ENCODE results near the gene MTHFD2. TPM values are rescaled to one million over a fixed set of nuclear protein-coding genes. Genes with fewer than 3 reads are reported as not detected.

MTHFD2 gene
- total and polyA plus RNA-seq, 2 of the 8 experiments (the other 6 are each of a cell fraction or from before 2014, with no cell fraction given): 99.5 to 291 TPM

- Histone ChIP-seq H2BK12ac (ENCODE audit: low read depth, low read length) (no peak overlapping the region), H4K8ac (ENCODE audit: extremely low read depth, insufficient read depth, low read length) (no peak overlapping the region), H2AFZ (ENCODE audit: low read length) (no peak overlapping the region), H3K4me3 (ENCODE audit: extremely low read depth in 1 of 4, insufficient read depth in 2 of 4, low read depth in 3 of 4, low read length in 4 of 4) (no peak overlapping the region), H3K56ac (replicated peaks; ENCODE audit: insufficient read length, low read depth, low read length) (no peak overlapping the region), H3K9me3 (ENCODE audit: insufficient read depth in 2 of 2, low read depth in 1 of 2, low read length in 1 of 2) (no peaks in the 10 kb centered on the region), H3K36me3 (ENCODE audit: control insufficient read depth in 2 of 4, insufficient read depth in 4 of 4, low read length in 3 of 4) (no peaks in the 10 kb centered on the region), H3K18ac (ENCODE audit: extremely low read depth, low read length) (no peak overlapping the region), H4K91ac (replicated peaks; ENCODE audit: insufficient read length, low read length) (no peak overlapping the region), H3K27me3 (replicated peaks in 1 of 4; ENCODE audit: control insufficient read depth in 3 of 4, extremely low read depth in 1 of 4, insufficient read depth in 3 of 4, low read length in 3 of 4) (no peaks in the 10 kb centered on the region; a peak in 3 of 7 replicates), H3K4ac (replicated peaks; ENCODE audit: insufficient read length, low read depth, low read length) (no peak overlapping the region), H3K4me1 (replicated peaks in 1 of 4; ENCODE audit: control insufficient read depth in 3 of 4, insufficient read depth in 4 of 4, low read length in 3 of 4) (no peaks in the 10 kb centered on the region), H3K23me2 (ENCODE audit: low read depth, low read length) (no peaks in the 10 kb centered on the region), H3K79me2 (ENCODE audit: control insufficient read depth in 1 of 2, insufficient read depth in 2 of 2, low read length in 2 of 2) (no peaks in the 10 kb centered on the region), H4K5ac (ENCODE audit: insufficient read length, low read depth, low read length) (no peak overlapping the region), H3K9ac (replicated peaks in 1 of 4; ENCODE audit: extremely low read depth in 1 of 4, low read depth in 3 of 4, low read length in 3 of 4) (no peak overlapping the region), H3K27ac (ENCODE audit: low read depth, low read length) (no peak overlapping the region), H2BK5ac (ENCODE audit: low read depth, low read length) (no peak overlapping the region), H2BK15ac (ENCODE audit: low read length) (no peak overlapping the region), H2BK20ac (ENCODE audit: low read length) (no peak overlapping the region), H2AK5ac (ENCODE audit: low read depth, low read length) (no peak overlapping the region), H3K79me1 (ENCODE audit: low read depth, low read length) (no peaks in the 10 kb centered on the region), H2BK120ac (replicated peaks; ENCODE audit: low read depth, low read length) (no peak overlapping the region), H3K4me2 (ENCODE audit: insufficient read depth in 1 of 2, low read depth in 2 of 2, low read length in 2 of 2) (no peak overlapping the region), H3K23ac (ENCODE audit: insufficient read length) (no peak overlapping the region), H4K20me1 (replicated peaks in 1 of 2; ENCODE audit: control insufficient read depth in 1 of 2, insufficient read depth in 2 of 2, low read length in 2 of 2) (no peaks in the 10 kb centered on the region), H3K14ac (ENCODE audit: insufficient read length) (no peak overlapping the region)
- no peak for FAIRE-seq
- CTCF ChIA-PET (ENCODE audit: partially characterized antibody): interaction anchor here (0.6 to 1.7 kb wide), 7 partner anchors 8 to 82 kb away, joined by 3 to 6 read pairs (median 4); no protein-coding TSS in a partner anchor
- WGBS, 2 experiments (ENCODE audit: extremely low coverage in 1 of 2, insufficient coverage in 1 of 2, insufficient read length in 1 of 2, insufficient replicate concordance in 2 of 2, low coverage in 1 of 2, low lambda C conversion rate in 2 of 2, missing lambda C conversion rate in 1 of 2): 89% methylated on average over 7 of the region's 7 CpGs; no CpG with 5 or more reads in 1 of the 2 experiments
- no peak for DNase-seq (ENCODE audit: low read depth in 1 of 2, low spot score in 2 of 2)
- POLR2A ChIA-PET (ENCODE audit: partially characterized antibody): interaction anchor here (0.9 to 1.1 kb wide), 2 partner anchors 12 to 35 kb away, joined by 3 read pairs; no protein-coding TSS in a partner anchor
- TF ChIP-seq CEBPB (IDR thresholded peaks at IDR 0.05; ENCODE audit: low read depth, low read length) (no peak), EGR1 (IDR thresholded peaks at IDR 0.05; ENCODE audit: borderline replicate concordance, low read depth, low read length) (no peak)
These were observed 55.0 kb downstream of the MTHFD2 start for GRCh38 chr2:74253306-74253970.
